NB4 (cell line): Measurements from ENCODE around the gene RALB.
A peak's percentile ranks its signal among the peaks of the same experiment; 100 is the strongest.
"Not testable (repeated sequence)": the region's sequence is repeated elsewhere in the genome, so short reads cannot be mapped to it uniquely, and the experiment has no call there.

Experiments used
- DNase-seq: peaks from one replicate; pipeline ENCODE4 v3.0.0; 2010; ENCODE audit warnings: low read depth
- H3K4me3 ChIP-seq: one replicate; pipeline ENCODE4 v1.5.1; 2011; ENCODE audit warnings: mild to moderate bottlenecking, low read depth, low read length, moderate library complexity
- CTCF ChIP-seq: IDR thresholded peaks from one replicate; pipeline ENCODE4 v1.5.1; 2012; ENCODE audit warnings: low read depth, low read length
- MAX ChIP-seq: IDR thresholded peaks from 2 replicates; pipeline ENCODE4 v1.6.1; 2011; ENCODE audit warnings: low read depth, low read length
- MYC ChIP-seq: IDR thresholded peaks from 2 replicates; pipeline ENCODE4 v1.6.1; 2011; ENCODE audit warnings: low read depth, low read length
- POLR2A ChIP-seq: IDR thresholded peaks from 2 replicates; pipeline ENCODE4 v1.6.1; 2011; ENCODE audit warnings: mild to moderate bottlenecking; ENCODE audit not compliant: insufficient read length; ENCODE audit errors: extremely low read depth

Gene RALB

GRCh38 chr2:120255071-120255470, 2.4 kb downstream of the RALB start:
- DNase-seq = no peak
- TF ChIP-seq POLR2A (no peak), CTCF (no peak), MYC (no peak), MAX (no peak)
- peak overlapping the region; percentile 75 for H3K4me3 ChIP-seq

- DNase-seq = no peak
- TF ChIP-seq CTCF = no peak
- TF ChIP-seq POLR2A = no peak
- TF ChIP-seq MYC = no peak
- TF ChIP-seq MAX = no peak
- peak overlapping the region; percentile 75 for H3K4me3 ChIP-seq
Measured at GRCh38 chr2:120255986-120256650, 3.5 kb downstream of the RALB start.

GRCh38 chr2:120256651-120257000, 4.0 kb downstream of the RALB start:
- H3K4me3 ChIP-seq = peak overlapping the region; percentile 18
- no peak for DNase-seq
- TF ChIP-seq MAX (no peak), POLR2A (no peak), CTCF (no peak), MYC (no peak)

- TF ChIP-seq CTCF (no peak), MYC (no peak), MAX (no peak), POLR2A (no peak)
- peak overlapping the region; percentile 2 for H3K4me3 ChIP-seq
- peak; percentile 51 for DNase-seq
Measured at GRCh38 chr2:120257522-120257921, 4.9 kb downstream of the RALB start.

GRCh38 chr2:120258196-120258595, 5.5 kb downstream of the RALB start:
- no peak for DNase-seq
- no peak for TF ChIP-seq MYC
- TF ChIP-seq CTCF = no peak
- TF ChIP-seq MAX = no peak
- no peak for TF ChIP-seq POLR2A
- no peak overlapping the region for H3K4me3 ChIP-seq

GRCh38 chr2:120259939-120260338, 7.3 kb downstream of the RALB start:
- not testable (repeated sequence) for H3K4me3 ChIP-seq, DNase-seq
